DMS114 treated with DMSO at 0.1 percent for 48 hours (cell line): ENCODE measurements around the gene ST8SIA5.
"Not testable (repeated sequence)": the region's sequence is repeated elsewhere in the genome, so short reads cannot be mapped to it uniquely, and the experiment has no call there.

Experiments used
- DNase-seq: peaks from one replicate; lab custom pipeline; 2025; ENCODE audit not compliant: unreplicated experiment; lab: John Stamatoyannopoulos, UW

ST8SIA5 gene, protein sequence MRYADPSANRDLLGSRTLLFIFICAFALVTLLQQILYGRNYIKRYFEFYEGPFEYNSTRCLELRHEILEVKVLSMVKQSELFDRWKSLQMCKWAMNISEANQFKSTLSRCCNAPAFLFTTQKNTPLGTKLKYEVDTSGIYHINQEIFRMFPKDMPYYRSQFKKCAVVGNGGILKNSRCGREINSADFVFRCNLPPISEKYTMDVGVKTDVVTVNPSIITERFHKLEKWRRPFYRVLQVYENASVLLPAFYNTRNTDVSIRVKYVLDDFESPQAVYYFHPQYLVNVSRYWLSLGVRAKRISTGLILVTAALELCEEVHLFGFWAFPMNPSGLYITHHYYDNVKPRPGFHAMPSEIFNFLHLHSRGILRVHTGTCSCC

DNA sequence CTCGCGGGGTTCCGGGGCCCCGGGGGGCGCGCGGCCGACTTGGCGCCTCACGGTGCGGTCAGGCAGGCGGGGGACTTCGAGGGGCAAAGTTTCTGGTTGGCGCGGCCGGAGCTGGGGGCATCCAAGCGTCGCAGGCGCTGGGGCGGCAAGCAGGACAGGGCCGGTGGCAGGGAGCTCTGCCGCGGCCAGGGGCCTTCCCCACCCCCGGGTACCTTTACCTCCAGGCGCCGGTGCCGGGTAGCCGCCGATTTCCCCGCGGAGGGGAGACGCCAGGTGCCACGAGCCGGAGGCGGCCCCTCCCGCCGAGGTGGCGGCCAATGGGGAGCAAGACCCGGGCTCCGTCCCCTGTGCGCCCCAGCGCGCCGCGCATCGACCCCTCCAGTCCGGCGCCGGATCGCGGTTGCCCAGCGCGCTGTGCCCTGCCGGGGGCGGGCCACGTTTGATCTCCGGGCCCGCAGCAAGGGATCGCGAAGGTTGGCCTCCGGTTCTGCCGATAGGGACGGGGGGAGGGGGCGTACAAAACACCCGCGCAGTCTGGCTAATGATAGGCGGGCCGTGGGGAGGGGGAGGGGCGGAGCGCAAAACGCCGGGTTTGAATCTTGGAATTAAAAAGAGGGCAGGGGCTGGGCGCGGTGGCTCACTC is at the start of gene ST8SIA5:
Gene ST8SIA5, minus strand, starts transcription at position 495 of the 643 bp plus-strand sequence. CDS start 545 bp downstream, outside the sequence.
- DNase-seq, result no peak

DNA sequence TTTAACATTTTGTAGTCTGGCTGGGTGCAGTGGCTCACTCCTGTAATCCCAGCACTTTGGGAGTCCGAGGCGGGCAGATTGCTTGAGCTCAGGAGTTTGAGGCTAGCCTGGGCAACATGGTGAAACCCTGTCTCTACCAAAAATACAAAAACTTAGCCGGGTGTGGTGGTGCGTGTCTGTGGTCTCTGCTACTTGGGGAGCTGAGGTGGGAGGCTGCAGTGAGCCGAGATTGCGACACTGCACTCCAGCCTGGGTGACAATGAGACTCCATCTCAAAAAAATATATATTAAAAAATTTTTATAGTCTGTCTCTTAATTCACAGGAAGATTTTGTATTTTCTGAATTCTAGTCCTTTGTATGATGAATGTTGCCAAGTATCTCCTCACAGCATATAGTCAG is 39.1 kb upstream of the ST8SIA5 start:
- not testable (repeated sequence) for DNase-seq

DNA sequence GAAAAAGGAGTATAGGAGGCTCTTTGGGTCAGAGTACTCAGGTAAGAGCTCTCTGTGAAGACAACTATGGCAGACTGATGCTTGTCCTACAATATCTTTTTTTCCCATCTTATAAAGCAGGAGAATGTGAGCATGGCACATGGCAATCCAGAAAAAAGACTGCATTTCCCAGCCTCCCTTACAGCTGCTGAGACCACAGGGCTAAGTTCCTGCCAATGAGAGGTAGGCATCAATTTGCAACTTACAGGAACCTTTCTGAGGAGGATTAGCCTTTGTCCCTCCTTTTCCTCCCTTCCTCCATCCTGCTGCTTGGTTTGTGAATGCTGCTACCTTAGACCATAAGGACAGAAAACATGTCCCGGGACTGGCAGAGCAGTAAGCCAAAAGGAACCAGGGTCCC is 37.8 kb upstream of the ST8SIA5 start:
- DNase-seq, result no peak

GRCh38 chr18:46793565-46793964 is 36.7 kb upstream of the ST8SIA5 start:
- DNase-seq, result no peak

GRCh38 chr18:46789088-46789487 is 32.2 kb upstream of the ST8SIA5 start:
- DNase-seq, result no peak

DNA sequence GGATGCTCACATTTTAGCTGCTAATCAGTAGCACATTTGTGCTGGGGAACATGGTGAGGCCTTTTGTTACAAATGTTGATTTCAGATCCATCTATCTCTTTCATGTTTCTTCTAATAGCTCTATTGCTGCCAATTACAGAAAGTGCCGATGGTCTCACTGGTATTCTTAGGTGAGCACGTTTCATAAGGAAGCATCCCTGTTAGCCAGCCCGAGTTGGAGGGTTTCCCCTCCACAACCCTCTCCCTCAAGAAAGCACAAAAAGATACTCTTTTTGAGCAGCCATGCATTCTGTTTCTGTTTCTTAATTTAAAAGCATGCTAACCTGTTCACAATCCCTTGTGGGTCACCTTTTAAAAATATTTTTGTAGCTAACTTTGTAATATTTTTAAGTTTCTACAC is 30.8 kb upstream of the ST8SIA5 start:
- DNase-seq, result no peak

DNA sequence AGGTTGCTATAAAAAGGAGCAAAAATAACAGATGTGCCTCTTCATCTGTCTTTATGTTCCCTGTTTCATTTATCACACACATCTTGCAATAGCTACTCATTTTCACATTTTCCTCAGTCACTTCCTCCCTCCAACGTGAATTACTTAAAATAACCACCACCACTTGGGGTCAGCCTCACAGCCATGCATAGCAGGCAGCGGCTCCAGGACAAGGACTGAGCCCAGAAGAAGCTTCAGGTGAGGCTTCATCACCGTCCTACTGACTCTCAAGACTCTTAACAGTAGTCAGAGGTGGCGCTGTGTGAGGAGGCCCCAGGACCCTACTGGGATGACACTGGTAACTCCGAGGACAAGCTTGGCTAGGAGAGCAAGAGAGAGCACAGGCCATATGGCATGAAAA is 15.5 kb upstream of the ST8SIA5 start:
- DNase-seq, result no peak

GRCh38 chr18:46771141-46771540 is 14.3 kb upstream of the ST8SIA5 start:
- no peak for DNase-seq

GRCh38 chr18:46770708-46771107 is 13.9 kb upstream of the ST8SIA5 start:
- DNase-seq, result no peak

- DNase-seq, result no peak
These were observed 11.5 kb upstream of the ST8SIA5 start for GRCh38 chr18:46768166-46768921.

DNA sequence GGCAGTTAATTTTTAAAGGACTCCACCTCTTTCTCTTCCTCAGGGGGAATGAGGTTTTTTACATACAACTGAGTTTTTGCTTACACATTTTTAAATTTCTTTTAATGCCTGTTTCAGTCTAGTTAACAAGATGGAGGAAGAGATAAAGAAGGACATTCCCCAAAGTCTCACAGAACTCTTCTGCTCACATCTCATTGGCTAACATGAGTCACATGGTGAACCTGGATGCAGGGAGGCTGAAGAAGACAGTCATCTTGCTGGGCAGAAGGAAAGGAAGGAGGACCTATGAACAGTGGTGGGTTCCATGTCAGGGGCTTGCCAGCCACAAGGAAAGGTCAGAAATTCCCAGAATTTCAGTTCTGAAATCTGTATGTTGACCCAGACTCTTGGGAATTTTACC is 10.4 kb upstream of the ST8SIA5 start:
- no peak for DNase-seq

GRCh38 chr18:46764586-46764985 is 7.7 kb upstream of the ST8SIA5 start:
- DNase-seq, result no peak

DNA sequence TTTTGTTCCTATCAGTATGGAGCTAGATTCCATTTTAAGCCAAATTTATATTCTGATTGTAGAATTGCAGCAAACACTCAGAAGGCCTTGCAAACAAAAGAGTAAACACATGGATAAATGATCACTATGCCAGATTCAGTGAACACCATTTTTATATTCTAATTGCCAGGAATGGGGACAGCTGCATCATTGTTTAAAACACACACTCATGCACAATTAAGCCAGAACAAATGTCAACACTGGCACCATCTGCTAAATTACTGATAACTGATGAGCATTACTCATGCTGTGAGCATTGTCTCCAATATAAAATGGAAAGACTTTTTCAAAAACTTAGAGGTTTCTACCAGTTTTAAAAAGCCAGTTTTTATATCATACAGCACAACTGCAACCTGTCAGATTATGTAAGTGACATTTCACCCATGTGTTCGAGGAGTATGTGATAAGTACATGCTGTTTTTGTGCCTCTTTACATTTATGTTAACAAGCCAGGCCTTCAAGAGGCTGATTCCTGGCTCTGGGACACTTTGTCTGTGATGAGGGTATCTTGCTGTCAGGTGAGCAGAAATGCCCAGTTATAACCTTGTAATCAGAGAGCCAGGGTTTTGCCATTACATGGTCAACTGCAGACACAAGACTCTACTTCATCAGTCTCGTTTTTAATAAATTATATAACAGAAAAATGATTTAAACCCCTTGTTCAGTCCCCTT is 4.4 kb upstream of the ST8SIA5 start:
- no peak for DNase-seq

GRCh38 chr18:46759890-46760289 is 3.0 kb upstream of the ST8SIA5 start:
- no peak for DNase-seq

DNA sequence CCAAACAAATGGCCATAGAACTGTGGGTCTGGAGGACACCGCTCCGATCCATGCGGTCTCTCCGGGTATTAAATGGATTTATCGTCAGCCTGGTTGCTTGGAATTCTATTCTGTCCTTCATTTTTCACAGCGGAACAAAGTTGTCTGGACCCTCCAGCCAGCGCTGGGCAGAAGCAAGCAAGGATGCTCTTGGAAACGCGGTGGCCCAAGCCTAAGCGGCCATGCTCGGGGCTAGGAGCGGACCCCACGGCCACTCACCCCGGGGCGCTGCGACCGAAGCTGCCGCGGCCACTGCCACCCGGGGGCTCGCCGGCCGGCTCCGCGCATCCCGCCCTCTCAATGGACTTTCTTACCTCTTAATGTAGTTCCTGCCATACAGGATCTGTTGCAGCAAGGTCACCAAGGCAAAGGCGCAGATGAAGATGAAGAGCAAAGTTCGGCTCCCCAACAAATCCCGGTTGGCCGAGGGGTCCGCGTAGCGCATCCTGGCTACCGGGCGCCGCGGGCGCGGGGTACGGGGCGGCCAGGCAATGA is 761 bp downstream of the ST8SIA5 start:
- DNase-seq, result no peak

DNA sequence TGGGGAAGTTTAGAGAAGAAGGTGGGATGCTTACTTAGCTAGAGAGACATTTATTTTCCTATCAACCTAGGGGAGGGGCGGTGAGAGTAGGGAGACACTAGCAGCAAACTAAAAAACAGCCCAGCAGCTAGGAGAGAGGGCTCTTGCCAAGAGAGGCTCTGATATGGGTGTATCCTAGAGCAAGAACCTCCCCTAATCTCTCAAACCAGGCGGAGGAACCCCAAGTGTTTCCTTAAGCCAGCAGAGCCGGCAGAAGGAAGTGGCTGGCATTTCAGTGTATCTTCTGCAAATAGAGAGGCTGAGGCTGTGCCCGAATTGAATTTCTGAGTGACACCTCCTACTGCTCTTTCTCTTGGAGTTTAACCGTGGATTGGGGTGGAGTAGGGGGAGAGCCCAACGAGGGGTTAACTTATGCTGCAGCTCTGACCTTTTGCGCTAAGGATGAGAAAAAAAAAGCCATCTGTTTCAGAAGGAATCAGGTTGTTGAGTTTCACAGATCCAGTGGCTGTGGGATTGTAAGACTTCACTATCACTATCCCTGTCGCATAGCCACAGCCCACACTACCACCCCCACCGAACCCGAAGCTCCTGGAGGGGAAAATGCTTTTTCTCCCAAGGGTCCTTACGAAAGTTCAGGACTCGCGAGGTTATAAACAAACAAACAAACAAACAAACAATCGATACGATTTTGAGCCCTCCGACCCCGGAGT is 1.4 kb downstream of the ST8SIA5 start:
- DNase-seq, result no peak

- DNase-seq, result no peak
These were observed 2.1 kb downstream of the ST8SIA5 start for GRCh38 chr18:46754661-46755292.

DNA sequence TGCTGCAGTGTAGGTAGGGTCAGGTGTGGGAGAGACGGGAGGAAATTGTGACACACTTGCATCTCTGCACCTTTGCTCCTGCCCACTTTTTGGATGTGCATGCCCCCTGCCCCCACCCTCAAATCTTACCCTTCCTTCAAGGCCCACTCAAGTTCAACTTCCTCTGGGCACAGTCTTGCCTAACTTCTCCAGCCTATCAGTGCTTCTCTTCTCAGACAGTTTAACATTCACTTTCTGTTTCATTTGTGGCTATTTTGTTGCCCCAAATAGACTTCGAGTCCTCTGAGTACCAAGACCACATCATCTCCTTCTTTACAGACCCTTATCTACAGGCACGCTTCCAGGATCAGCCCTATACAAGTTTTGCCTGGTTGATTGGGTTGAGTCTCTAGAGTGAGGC is 2.7 kb downstream of the ST8SIA5 start:
- DNase-seq, result no peak

DNA sequence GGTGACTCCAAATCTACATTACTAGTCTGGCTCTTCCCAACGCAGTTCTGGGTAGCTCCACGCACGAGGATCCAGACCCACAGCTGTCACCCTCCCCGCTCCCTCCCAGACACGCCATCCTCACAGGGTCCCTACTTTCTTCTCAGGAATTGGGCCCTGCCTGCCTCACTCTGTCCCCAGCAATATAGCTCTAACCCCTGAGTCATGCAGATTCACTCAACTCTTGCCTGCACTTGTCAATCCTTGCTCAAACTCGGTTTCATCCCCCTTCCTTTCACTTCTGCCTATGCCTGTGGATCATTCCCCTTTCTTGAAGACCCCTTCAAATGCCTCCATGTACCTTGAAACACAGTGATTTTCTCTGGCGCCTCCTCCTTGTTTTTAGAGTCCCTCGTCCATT is 5.0 kb downstream of the ST8SIA5 start:
- DNase-seq, result no peak

DNA sequence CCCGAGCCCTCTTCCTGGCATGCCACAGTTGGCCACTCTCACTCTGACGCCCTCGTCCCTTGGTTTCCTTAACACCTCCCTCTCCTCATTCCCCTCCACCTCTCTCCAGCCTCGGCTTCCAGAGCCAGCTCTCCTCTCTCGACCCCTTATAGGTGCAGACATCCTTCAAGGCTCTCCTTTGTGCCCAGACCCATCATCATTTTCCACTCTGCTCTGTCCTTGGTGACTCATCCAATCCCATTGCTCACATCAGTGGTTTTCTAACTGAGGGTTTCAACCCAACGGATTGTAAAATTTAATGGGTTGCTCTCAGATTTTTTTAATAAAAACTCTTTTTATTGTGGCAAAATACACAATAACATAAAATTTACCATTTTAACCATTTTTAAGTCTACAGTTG is 6.2 kb downstream of the ST8SIA5 start:
- DNase-seq, result no peak
